Measurements from ENCODE around the gene C22orf23.
"Not testable (repeated sequence)": the region's sequence is repeated elsewhere in the genome, so short reads cannot be mapped to it uniquely, and the experiment has no call there.

The C22orf23 gene

DNA sequence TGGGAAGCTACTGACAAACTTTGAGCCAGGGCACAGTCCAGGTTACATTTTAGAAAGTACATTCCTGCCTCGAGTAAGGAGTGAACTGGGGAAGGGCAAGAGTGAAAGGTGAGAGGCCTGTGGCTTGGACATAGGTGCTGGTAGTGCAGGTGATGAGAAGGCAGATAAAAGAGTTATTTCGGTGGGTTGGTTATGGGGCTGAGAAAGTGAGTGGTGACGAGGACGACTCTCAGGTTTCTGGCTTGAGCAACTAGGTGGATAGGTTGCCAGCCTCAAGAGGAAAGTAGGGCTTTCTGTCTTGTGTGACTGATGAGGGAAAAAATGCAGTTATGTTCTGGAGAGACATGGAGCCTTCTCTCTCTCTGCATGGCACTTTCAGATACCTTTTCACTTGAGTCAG lies 3.8 kb upstream of the C22orf23 start:
- DNase-seq (ENCODE audit: low read depth in 3 of 3, low spot score in 1 of 3), result no peak

DNA sequence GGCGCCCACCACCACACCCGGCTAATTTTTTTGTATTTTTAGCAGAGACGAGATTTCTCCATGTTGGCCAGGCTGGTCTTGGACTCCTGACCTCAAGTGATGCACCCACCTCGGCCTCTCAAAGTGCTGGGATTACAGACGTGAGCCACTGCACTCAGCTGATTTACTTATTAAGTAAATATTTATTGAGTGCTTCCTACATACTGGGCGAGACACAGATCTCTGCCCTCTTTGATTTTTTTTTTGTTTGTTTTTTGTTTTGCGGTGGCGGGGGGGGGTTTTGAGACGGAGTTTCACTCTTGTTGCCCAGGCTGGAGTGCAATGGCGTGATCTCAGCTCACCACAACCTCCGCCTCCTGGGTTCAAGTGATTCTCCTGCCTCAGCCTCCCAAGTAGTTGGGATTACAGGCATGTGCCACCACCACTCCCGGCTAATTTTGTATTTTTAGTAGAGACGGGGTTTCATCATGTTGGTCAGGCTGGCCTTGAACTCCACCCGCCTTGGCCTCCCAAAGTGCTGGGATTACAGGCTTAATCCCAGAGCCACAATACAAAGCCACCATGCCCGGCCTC lies 2.5 kb upstream of the C22orf23 start:
- DNase-seq (ENCODE audit: low read depth in 3 of 3, low spot score in 1 of 3), result not testable (repeated sequence)

DNA sequence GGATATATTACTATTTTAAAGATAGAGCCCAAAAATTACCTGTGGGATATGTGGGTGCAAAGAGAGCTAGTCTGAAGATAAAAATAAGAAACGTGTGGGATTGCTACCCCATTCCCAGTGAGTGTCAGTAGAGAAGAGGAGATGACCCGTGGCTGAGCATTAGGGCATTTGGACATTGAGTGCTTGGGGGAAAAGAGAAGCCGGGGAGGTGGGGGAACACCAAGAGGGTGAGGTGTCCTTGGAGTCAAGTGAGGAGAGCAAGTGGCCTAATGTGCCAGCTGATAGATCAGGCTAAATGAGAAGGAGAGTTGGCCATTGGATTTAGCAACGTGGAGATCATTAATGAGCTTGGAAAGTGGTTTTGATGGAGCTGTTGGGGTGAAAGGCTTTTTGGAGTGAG lies 1.3 kb upstream of the C22orf23 start:
- no peak for DNase-seq (ENCODE audit: low read depth in 3 of 3, low spot score in 1 of 3)

- DNase-seq (ENCODE audit: low read depth in 3 of 3, low spot score in 1 of 3), result no peak
These were observed 352 bp downstream of the C22orf23 start for GRCh38 chr22:37953062-37953436.

- not testable (repeated sequence) for DNase-seq (ENCODE audit: low read depth in 3 of 3, low spot score in 1 of 3)
These were observed 772 bp downstream of the C22orf23 start for GRCh38 chr22:37952629-37953028.

- no peak for DNase-seq (ENCODE audit: low read depth in 3 of 3, low spot score in 1 of 3)
These were observed 2.1 kb downstream of the C22orf23 start for GRCh38 chr22:37951305-37951704.

DNA sequence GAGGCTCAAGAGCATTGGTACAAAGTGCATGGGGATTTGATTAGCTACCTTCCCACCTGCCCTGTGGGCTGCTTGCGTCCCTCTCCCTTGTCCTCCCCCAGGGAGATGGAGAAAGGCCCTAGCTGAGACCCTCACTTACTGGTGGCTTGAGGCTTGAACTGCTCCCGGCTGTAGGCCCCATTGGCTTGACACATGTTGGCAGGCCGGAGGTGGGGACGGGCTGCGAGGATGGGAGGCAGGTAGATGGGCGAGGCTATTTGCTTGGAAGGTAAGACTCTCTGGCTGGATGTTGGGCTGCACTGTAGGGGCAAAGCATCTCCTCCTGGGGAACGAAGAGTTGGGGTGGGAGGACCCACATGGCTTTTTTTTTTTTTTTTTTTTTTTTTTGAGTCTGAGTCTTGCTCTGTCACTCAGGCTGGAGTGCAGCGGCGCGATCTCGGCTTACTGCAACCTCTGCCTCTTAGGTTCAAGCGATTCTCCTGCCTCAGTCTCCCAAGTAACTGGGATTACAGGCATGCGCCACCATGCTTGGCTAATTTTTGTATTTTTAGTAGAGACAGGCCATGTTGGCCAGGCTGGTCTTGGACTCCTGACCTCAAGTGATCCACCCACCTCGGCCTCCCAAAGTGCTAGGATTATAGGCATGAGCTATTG lies 6.1 kb downstream of the C22orf23 start:
- DNase-seq (ENCODE audit: low read depth in 3 of 3, low spot score in 1 of 3), result not testable (repeated sequence)

DNA sequence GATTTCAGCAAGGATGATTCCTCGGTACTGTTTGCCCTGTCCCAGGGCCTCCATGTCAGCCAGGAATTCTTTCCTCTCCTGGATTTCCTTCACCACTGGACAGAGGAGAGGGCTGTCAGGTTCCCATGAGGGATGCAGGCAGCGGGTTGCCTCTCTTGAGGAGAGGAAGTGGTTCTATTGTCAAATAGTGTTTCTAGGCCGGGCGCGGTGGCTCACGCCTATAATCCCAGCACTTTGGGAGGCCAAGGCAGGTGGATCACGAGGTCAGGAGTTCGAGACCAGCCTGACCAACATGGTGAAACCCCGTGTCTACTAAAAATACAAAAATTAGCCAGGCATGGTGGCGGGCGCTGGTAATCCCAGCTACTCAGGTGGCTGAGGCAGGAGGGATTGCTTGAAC lies 9.0 kb downstream of the C22orf23 start:
- DNase-seq (ENCODE audit: low read depth in 3 of 3, low spot score in 1 of 3), result not testable (repeated sequence)

DNA sequence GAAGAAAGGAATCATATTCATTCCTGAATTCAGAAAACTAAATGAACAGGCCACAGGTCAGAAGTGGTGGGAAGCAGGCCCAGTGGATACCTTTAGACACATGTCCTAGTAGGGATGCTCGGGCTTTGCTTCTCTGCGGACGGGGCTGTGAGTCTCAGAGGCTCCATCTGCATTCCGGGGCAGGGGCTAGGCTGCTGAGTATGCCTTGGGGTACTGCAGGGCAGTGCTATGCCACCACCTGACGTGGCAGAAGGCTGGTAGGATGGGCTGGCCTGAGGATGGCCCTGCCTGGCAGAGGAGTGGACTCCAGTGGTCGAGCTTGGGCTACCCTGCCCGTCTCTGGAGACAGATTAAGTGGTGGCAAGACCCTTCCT lies 9.6 kb downstream of the C22orf23 start:
- DNase-seq (ENCODE audit: low read depth in 3 of 3, low spot score in 1 of 3), result no peak

DNA sequence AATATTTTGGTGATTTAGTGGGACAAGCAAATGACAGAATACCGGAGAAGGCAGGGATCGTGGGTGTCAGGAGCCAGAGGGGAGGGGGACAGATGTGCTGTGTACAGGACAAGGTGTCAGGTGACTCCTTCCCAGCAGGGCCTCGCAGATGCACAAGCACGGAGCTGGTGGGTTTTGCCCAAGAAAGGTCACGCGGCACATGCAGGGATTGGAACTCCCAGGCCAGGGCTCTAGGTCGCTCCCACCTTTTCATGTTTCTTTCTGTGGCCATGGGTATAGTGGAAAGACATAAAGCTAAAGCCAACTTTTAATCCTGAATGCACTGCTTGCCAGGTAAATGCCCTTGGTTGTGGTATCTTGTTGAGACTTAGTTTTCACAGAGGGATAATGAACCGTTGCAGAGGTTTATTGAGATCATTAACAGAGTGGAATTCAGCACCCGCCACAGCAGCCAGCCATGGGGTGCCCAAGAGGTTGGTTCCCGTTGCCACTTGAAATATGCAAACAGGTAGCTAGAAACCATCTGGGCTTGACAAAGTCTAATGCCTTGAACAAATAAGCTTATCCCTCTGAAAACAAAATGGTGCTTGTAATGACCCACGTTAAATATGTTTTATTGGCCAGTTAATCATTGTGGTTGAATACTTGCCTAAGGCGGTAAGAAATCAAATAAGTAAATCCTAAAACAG lies 10.1 kb downstream of the C22orf23 start:
- DNase-seq (ENCODE audit: low read depth in 3 of 3, low spot score in 1 of 3), result no peak

GRCh38 chr22:37942133-37942532 lies 11.3 kb downstream of the C22orf23 start:
- no peak for DNase-seq (ENCODE audit: low read depth in 3 of 3, low spot score in 1 of 3)

GRCh38 chr22:37940698-37941376 lies 12.6 kb downstream of the C22orf23 start:
- no peak for DNase-seq (ENCODE audit: low read depth in 3 of 3, low spot score in 1 of 3)

GRCh38 chr22:37933711-37934376 lies 19.6 kb downstream of the C22orf23 start:
- peak; percentile 55 to 72 (median 58) for DNase-seq (ENCODE audit: low read depth in 3 of 3, low spot score in 1 of 3)

GRCh38 chr22:37932821-37933578 lies 20.4 kb downstream of the C22orf23 start:
- no peak for DNase-seq (ENCODE audit: low read depth in 3 of 3, low spot score in 1 of 3)

DNA sequence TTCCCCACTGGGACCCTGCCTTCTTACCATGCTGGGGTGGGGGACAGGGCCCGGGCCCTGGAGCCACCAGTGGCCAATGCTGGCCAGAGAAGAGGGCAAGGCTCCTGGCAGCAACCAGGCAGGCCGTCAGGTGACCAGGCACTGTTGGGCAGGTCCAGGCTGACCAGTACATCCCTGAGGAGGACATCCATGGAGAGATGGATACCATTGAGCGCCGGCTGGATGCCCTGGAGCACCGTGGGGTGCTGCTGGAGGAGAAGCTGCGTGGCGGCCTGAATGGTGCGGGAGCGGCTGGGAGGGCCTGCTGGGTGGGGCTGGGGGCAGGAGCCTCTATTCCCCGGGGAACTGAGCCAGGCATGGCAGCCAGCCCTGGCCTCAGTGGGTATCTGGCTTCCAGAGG lies 21.0 kb downstream of the C22orf23 start:
- no peak for DNase-seq (ENCODE audit: low read depth in 3 of 3, low spot score in 1 of 3)

DNA sequence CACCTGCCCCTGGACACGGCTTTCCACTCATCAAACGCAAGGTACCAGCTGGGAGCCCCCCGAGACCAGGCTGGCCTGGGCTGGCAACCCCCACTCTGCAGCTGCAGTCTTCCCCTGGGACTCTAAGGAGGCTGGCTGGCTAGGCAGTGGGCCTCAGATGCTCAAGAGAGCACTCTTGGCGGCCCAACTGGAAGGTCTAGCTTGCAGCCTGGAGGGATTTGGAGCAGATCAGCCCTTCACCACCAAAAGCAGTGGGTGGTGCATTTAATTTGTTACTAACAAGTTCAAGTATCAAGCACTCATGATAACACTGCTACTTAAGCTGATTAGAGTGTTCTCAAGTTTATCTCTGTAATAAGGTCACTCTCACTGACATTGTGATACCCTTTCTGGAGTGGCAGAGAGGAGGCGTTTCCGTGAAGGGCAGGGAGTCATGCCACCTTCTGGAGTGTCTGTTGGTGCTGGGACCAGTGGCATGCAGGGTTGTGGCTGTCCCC lies 21.5 kb downstream of the C22orf23 start:
- DNase-seq (ENCODE audit: low read depth in 3 of 3, low spot score in 1 of 3), result no peak

- DNase-seq (ENCODE audit: low read depth in 3 of 3, low spot score in 1 of 3), result no peak
These were observed 22.4 kb downstream of the C22orf23 start for GRCh38 chr22:37930952-37931440.

GRCh38 chr22:37930270-37930951 lies 23.0 kb downstream of the C22orf23 start:
- no peak for DNase-seq (ENCODE audit: low read depth in 3 of 3, low spot score in 1 of 3)

GRCh38 chr22:37929390-37929789 lies 24.0 kb downstream of the C22orf23 start:
- DNase-seq (ENCODE audit: low read depth in 3 of 3, low spot score in 1 of 3), result no peak

DNA sequence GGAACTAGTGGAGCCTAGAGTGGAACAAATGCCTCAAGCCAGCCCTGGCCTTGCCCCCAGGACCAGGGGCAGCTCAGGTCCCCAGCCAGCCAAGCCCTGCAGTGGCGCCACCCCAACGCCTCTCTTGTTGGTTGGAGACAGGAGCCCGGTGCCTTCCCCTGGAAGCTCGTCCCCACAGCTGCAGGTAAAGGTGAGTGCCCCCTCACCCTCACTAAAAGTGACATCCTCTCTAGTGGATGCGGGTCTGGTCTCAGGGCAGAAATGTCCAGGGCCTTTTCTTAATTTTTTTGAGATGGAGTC lies 25.8 kb downstream of the C22orf23 start:
- no peak for DNase-seq (ENCODE audit: low read depth in 3 of 3, low spot score in 1 of 3)

Data from stimulated activated CD4-positive, alpha-beta T cell treated with anti-CD3 and anti-CD28 coated beads, TNF-alpha, amount 100 ng/mL, for 1 hour (primary cell).